GM21390 (cell line): ENCODE data around the gene ZNF283.

Source experiments
- ATAC-seq: cut with Tn5 transposase; IDR thresholded peaks from one replicate; pipeline ENCODE4 v1.9.1; 2021; ENCODE audit not compliant: unreplicated experiment

Gene ZNF283

DNA sequence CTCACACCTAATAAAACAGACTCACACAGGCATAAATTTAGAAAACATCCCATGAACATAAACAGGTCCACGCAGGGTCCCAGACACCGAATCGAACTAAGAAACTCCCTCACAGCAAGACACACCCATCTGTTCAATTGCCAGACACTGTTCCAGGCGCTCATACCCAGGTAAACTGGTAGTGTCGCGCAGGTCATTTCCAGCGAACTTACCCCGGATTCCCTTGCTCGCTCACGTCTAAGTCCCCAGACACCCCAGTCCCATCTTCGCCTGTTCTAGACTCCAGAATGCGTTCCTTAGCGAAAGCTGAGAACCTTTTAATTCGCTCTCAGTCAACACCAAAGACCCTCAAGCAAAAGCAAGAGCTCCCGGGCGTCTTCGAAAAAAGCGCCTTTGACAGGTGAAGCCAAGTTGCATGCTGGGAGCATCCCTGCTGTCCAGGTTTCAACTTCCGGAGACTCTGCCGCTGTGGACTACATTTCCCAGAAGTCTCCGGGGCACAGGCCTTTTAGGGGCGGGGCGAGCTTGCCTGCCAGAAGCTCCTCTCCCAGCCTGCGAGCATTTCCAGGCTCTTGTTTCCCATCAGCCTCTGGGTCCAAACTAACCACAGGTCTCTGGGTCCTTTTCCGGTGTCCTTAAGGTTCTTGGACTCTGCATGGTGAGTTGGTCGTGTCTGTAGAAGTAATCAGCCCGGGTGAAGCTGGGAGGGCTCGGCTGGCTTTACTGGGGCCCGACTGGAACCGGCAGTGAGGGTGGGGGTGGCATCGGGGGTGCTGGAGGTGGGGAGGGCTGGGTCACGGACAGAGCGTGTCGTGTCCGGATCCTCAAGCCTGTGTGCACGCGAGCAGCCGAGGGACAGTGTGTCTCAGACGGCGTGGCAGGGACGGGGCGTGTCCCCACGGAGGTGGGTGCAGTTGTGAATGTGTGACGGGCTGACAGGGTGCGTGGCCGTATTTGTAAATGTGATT lies at the start of gene ZNF283:
TSS of gene ZNF283 (plus strand) at position 535 of the 968 bp plus-strand sequence. CDS start 6,184 bp downstream, outside the sequence.
- no peak for ATAC-seq

GRCh38 chr19:43778651-43779050 lies 48.5 kb upstream of the ZNF283 start:
- ATAC-seq: no peak

DNA sequence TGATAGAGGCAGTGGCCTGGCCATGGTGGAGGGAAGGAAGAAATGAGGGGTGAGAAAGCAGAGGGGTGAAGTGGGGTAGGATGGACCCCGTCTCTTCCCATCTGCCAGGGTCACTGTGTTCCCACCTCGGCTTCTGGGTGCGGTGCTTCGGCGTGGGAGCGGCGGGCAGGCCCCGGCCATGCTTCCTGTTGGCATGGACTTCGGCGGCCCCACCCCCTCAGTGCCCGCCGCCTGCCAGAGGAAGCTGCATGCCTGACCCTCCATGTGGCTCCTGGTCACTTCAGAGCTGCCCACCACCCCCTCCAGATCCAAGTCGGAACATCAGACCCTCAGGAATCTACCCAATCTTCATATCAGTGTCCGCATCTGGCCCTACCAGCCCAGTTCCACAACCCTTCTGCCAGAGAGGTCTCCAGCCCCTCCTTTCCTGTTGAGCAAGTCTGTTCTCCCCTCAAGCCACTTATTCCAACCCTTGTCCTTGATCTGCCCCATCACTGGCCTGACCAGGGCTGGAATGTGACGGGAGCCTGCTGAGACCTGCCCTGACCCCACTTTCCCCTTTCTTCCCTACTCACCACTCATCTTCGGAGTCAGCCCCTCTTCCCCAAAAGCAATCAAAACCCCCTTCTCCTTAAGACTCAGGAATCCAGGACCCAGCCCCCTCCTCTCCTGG lies 47.8 kb upstream of the ZNF283 start:
- no peak for ATAC-seq

- no peak for ATAC-seq
Measured at GRCh38 chr19:43779820-43780219, 47.3 kb upstream of the ZNF283 start.

DNA sequence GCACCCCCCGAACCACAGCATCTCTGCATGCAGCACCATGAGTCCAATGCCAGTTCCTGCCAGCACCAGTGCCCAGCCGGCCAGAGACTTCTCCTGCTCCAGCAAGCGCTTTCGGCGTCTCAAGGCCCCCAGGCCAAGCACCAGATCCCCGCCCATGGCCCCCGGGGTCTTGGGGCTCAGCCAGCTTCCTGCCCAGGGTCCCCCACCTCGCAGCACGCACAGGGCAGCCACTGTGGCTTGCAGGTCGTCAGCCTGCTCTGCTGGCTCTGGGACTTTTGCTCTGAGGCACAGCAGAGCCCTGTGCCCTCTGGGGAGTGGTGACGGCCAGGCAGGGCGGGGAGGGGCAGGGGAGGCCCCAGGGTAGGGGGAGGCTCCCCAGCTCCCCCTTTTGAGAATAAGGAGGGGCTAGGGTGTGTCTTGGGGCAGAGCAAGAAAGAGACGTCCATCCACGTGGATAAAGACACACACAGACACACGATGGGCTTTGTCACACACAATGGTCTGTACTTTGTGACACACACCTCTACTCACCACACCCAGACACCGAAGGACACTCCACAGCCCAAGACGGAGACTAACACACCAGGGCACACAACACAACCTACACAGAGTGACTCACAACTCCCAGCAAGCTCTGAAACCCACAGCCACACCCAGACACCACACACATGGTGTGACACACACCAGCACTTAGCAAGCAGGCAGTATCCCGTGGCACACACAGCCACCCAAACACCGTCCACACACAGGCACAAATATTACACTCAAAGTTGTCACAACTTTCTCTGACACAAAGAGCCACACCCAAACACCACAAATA lies 46.2 kb upstream of the ZNF283 start, which contains the start of gene KCNN4:
TSS of gene KCNN4 (minus strand) at position 268 of the 820 bp plus-strand sequence. CDS start at position 156, 112 bp downstream.
- peak; percentile 37 for ATAC-seq

GRCh38 chr19:43781630-43782310 lies 45.4 kb upstream of the ZNF283 start:
- no peak for ATAC-seq

- ATAC-seq: no peak
Measured at GRCh38 chr19:43782311-43782660, 44.8 kb upstream of the ZNF283 start.

GRCh38 chr19:43782689-43783231 lies 44.4 kb upstream of the ZNF283 start:
- no peak for ATAC-seq

- ATAC-seq: no peak
Measured at GRCh38 chr19:43783636-43784035, 43.5 kb upstream of the ZNF283 start.

GRCh38 chr19:43784241-43784980 lies 42.7 kb upstream of the ZNF283 start:
- no peak for ATAC-seq

- no peak for ATAC-seq
Measured at GRCh38 chr19:43784981-43785808, 41.9 kb upstream of the ZNF283 start.

DNA sequence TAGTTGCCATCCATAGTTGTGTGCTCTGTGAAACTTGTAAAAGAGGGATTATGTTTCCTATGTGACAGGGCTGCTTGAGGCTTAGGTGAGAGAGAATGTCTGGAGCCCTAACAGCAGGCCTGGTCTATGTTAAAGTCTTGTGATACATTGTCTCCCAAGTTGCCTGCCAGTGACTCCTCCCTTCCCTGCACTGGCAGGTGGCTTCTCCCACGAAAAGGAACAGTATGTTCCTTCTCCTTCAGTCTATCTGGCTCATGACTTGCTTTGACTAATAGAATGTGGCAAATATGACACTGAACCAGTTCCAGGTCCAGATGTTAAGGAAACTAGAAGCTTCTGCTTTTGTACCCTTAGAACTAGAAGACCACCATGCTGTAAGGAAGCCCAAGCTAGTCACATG lies 40.5 kb upstream of the ZNF283 start:
- ATAC-seq: no peak

DNA sequence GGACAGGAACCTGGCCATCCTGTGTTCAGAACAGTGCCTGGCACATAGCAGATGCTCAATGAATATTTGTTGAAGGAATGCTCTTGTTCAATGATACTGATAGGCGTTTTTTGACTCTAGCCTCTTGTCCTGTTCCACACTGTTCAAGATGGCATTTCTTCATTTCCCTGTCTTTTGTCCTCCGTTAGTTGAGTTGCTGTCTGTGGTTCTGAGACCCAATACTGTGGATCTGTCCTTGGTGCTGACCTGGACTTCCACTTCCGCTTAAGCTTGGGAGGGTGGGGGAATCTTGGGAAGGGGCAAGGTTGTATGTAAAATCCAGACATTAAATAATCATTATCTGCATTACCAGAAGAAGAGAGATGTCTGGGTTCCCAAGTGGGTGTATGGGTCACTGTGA lies 38.1 kb upstream of the ZNF283 start:
- no peak for ATAC-seq

DNA sequence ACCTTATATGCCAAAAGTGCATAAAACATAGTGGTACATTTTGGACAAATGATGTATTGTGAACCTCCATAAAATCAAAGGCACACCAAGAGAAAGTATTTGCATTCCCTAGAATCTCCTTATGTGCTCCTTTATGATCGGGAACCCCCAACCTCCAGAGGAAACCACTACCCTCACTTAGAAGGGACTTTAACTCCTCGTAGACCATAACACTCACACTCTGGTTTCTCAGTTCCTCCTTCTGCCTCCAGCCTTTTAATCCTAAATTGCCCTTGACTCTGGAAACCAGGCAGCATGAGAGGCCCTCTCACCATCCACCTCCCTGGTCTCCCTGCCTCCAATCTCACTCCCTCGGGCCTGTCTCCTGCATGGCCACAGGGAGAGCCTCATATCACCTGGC lies 36.5 kb upstream of the ZNF283 start:
- no peak for ATAC-seq

DNA sequence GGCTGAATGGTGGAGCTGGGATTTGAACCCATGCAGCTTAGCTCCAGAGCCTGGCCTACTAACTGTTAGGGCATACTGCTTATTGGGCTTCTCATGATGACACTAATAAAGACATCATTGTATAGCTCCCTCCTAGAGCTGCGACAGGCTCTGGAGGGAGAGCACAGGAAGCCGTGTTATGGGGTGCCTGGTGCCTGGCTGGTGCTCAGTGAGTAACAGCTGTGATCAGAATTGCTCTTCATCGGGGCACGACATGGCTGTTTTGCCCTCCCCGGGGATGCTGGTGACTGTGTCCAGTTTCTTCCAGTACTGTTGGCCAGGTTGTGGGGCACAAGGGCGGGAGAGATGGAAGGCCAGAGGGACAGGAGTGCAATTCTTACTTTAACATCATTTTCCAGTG lies 30.0 kb upstream of the ZNF283 start:
- ATAC-seq: no peak

- ATAC-seq: no peak
Measured at GRCh38 chr19:43797556-43797955, 29.6 kb upstream of the ZNF283 start.

- no peak for ATAC-seq
Measured at GRCh38 chr19:43798026-43798545, 29.0 kb upstream of the ZNF283 start.

- no peak for ATAC-seq
Measured at GRCh38 chr19:43798546-43799409, 28.3 kb upstream of the ZNF283 start.
